ENCODE data around the gene SPAG17.
A peak's percentile ranks its signal among the peaks of the same experiment; 100 is the strongest.

The SPAG17 gene

GRCh38 chr1:118185084-118185832 lies at the start of gene SPAG17:
Gene SPAG17, minus strand, starts transcription at chr1:118185228. Its CDS starts 71 bp downstream, at chr1:118185157.
- DNase-seq: peak; percentile 82

GRCh38 chr1:118225471-118225870 lies 40.4 kb upstream of the SPAG17 start:
- no peak for DNase-seq

GRCh38 chr1:118223426-118223825 lies 38.4 kb upstream of the SPAG17 start:
- DNase-seq: peak; percentile 37

GRCh38 chr1:118219438-118219837 lies 34.4 kb upstream of the SPAG17 start:
- no peak for DNase-seq

- DNase-seq: no peak
Measured at GRCh38 chr1:118217141-118217838, 32.3 kb upstream of the SPAG17 start.

GRCh38 chr1:118214866-118215265 lies 29.8 kb upstream of the SPAG17 start:
- DNase-seq: no peak

- DNase-seq: no peak
Measured at GRCh38 chr1:118210723-118211110, 25.7 kb upstream of the SPAG17 start.

GRCh38 chr1:118210051-118210722 lies 25.2 kb upstream of the SPAG17 start:
- DNase-seq: no peak

GRCh38 chr1:118209648-118210047 lies 24.6 kb upstream of the SPAG17 start:
- no peak for DNase-seq

GRCh38 chr1:118206966-118207365 lies 21.9 kb upstream of the SPAG17 start:
- no peak for DNase-seq

GRCh38 chr1:118204648-118205047 lies 19.6 kb upstream of the SPAG17 start:
- peak; percentile 52 for DNase-seq

- DNase-seq: no peak
Measured at GRCh38 chr1:118204105-118204504, 19.1 kb upstream of the SPAG17 start.

GRCh38 chr1:118202076-118202608 lies 17.1 kb upstream of the SPAG17 start:
- no peak for DNase-seq

- no peak for DNase-seq
Measured at GRCh38 chr1:118201524-118201923, 16.5 kb upstream of the SPAG17 start.

GRCh38 chr1:118200836-118201235 lies 15.8 kb upstream of the SPAG17 start:
- DNase-seq: no peak

GRCh38 chr1:118190561-118190960 lies 5.5 kb upstream of the SPAG17 start:
- no peak for DNase-seq

GRCh38 chr1:118189564-118189963 lies 4.5 kb upstream of the SPAG17 start:
- DNase-seq: no peak

- DNase-seq: no peak
Measured at GRCh38 chr1:118188411-118188810, 3.4 kb upstream of the SPAG17 start.

- no peak for DNase-seq
Measured at GRCh38 chr1:118186026-118186425, 998 bp upstream of the SPAG17 start.

- DNase-seq: peak; percentile 71
Measured at GRCh38 chr1:118184739-118185083, 317 bp downstream of the SPAG17 start.

- no peak for DNase-seq
Measured at GRCh38 chr1:118183586-118183985, 1.4 kb downstream of the SPAG17 start.

GRCh38 chr1:118177998-118178397 lies 7.0 kb downstream of the SPAG17 start:
- DNase-seq: no peak

GRCh38 chr1:118169016-118169415 lies 16.0 kb downstream of the SPAG17 start:
- DNase-seq: no peak

GRCh38 chr1:118160806-118161205 lies 24.2 kb downstream of the SPAG17 start:
- DNase-seq: no peak
